ENCODE measurements around the gene TRIM9.

Gene TRIM9

DNA sequence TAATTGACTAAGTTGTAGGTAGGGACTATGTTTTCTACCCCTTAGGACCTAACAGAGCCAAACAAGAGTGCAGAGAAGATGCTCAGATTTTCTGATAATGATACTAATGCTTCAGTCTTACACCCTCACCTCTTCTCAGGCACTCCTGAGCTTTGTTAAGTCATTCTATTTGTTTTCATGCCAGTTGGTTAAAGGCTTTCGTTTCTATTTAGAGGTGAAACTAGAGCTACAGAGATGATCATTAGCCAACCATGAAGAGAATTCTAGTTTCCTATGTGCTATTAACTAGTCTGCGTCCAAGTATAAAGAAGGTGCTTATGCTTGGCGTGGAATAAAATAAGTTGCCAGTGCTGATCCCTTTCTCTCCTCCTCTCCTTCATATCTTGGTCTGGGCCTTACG, 116.0 kb downstream of the TRIM9 start:
- DNase-seq (ENCODE audit: low read depth, low spot score) = no peak
- POLR2A ChIA-PET = no interaction called here
- CTCF ChIA-PET = no interaction called here
- no peak overlapping the region for H3K4me3 ChIP-seq (ENCODE audit: low read depth, low read length)
- TF ChIP-seq, protein P1, sequence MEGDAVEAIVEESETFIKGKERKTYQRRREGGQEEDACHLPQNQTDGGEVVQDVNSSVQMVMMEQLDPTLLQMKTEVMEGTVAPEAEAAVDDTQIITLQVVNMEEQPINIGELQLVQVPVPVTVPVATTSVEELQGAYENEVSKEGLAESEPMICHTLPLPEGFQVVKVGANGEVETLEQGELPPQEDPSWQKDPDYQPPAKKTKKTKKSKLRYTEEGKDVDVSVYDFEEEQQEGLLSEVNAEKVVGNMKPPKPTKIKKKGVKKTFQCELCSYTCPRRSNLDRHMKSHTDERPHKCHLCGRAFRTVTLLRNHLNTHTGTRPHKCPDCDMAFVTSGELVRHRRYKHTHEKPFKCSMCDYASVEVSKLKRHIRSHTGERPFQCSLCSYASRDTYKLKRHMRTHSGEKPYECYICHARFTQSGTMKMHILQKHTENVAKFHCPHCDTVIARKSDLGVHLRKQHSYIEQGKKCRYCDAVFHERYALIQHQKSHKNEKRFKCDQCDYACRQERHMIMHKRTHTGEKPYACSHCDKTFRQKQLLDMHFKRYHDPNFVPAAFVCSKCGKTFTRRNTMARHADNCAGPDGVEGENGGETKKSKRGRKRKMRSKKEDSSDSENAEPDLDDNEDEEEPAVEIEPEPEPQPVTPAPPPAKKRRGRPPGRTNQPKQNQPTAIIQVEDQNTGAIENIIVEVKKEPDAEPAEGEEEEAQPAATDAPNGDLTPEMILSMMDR (IDR thresholded peaks at IDR 0.05; ENCODE audit: insufficient read depth, low read length, missing control alignments) = no peak

GRCh38 chr14:50978529-50978871, 116.4 kb downstream of the TRIM9 start:
- CTCF ChIA-PET = no interaction called here
- no peak for DNase-seq (ENCODE audit: low read depth, low spot score)
- TF ChIP-seq, protein P1 (IDR thresholded peaks at IDR 0.05; ENCODE audit: insufficient read depth, low read length, missing control alignments) = no peak
- POLR2A ChIA-PET = no interaction called here
- no peak overlapping the region for H3K4me3 ChIP-seq (ENCODE audit: low read depth, low read length)

GRCh38 chr14:50977863-50978528, 116.9 kb downstream of the TRIM9 start:
- DNase-seq (ENCODE audit: low read depth, low spot score) = no peak
- H3K4me3 ChIP-seq (ENCODE audit: low read depth, low read length) = no peak overlapping the region
- CTCF ChIA-PET = no interaction called here
- POLR2A ChIA-PET = no interaction called here
- TF ChIP-seq, protein P1 (IDR thresholded peaks at IDR 0.05; ENCODE audit: insufficient read depth, low read length, missing control alignments) = no peak

- POLR2A ChIA-PET = interaction anchor here (0.6 kb wide), 1 partner anchor 237 kb away, joined by 5 read pairs; no protein-coding TSS in a partner anchor
- TF ChIP-seq, protein P1 (IDR thresholded peaks at IDR 0.05; ENCODE audit: insufficient read depth, low read length, missing control alignments) = no peak
- CTCF ChIA-PET = no interaction called here
- H3K4me3 ChIP-seq (ENCODE audit: low read depth, low read length) = no peak overlapping the region
- DNase-seq (ENCODE audit: low read depth, low spot score) = no peak
Measured at GRCh38 chr14:50974118-50974517, 120.8 kb downstream of the TRIM9 start.

GRCh38 chr14:50972734-50973133, 122.2 kb downstream of the TRIM9 start:
- no peak for DNase-seq (ENCODE audit: low read depth, low spot score)
- ChIA-PET POLR2A (no interaction called here), CTCF (no interaction called here)
- H3K4me3 ChIP-seq (ENCODE audit: low read depth, low read length) = no peak overlapping the region
- TF ChIP-seq, protein P1 (IDR thresholded peaks at IDR 0.05; ENCODE audit: insufficient read depth, low read length, missing control alignments) = no peak

DNA sequence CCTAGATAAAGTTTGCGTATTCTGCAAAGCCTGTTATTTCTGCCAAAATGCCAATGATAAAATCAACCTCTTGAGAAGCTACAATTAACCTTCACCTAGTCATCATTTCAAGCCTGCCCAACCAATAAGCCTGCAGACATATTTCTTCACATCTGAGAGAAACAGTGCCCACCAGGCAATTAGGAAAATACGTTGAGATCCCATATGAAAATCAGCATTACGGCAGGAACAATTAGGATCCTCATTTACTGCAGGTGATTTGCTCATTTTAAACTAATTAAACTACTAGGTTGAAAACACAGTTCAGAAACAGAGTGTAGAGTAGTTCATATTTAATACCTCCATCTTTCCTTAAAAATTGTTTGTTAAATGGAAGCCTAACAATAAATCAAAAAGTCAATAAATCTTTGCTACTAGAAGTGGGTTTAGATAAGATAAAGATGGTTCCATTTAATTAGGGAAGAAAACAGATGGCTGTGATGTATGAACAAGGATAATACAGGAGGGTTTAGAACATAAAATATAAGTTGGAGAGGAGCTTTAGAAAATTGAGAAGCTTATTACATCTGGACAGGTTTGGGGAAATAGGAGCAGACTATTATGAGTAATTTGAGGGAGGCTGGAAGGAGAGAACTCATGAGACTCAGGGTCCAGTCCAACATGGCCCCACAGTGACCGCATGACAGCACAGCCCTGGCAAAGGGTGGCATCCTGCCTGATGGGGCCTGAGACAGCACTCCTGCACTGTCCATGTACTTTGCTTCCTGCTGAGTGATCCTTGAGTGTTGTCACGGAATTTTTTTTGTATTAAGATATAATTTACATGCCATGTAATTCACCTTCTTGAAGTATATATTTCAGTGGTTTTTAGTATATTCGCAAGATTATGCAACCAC, 123.8 kb downstream of the TRIM9 start:
- TF ChIP-seq, protein P1 (IDR thresholded peaks at IDR 0.05; ENCODE audit: insufficient read depth, low read length, missing control alignments) = no peak
- POLR2A ChIA-PET = no interaction called here
- CTCF ChIA-PET = interaction anchor here (1.4 kb wide), 1 partner anchor 16 kb away, joined by 3 read pairs; no protein-coding TSS in a partner anchor
- DNase-seq (ENCODE audit: low read depth, low spot score) = no peak
- H3K4me3 ChIP-seq (ENCODE audit: low read depth, low read length) = no peak overlapping the region

Measured in AG04449 (cell line).